GM23338 (cell line): Measurements from ENCODE around the gene NOD1. TPM values are rescaled to one million over a fixed set of nuclear protein-coding genes. Genes with fewer than 3 reads are reported as not detected.

Experiments
- ATAC-seq: fragments of 200-7000 bp; cut with Tn5 transposase; 3 replicates; pipeline ENCODE4 v1.9.1; 2020
- DNase-seq: peaks from one replicate; pipeline ENCODE4 v3.0.0-alpha.2; 2015; ENCODE audit warnings: low spot score
- H2AFZ ChIP-seq: fragments of 200-600 bp; sonication (generic); 2 replicates; pipeline ENCODE4 v1.8.0; 2016; ENCODE audit warnings: antibody characterized with exemption, mild to moderate bottlenecking, moderate library complexity
- H3F3A ChIP-seq: fragments of 200-600 bp; sonication (generic); replicated peaks from 2 replicates; pipeline ENCODE4 v1.8.0; 2017; ENCODE audit warnings: antibody characterized with exemption, mixed run types, low read depth
- H3K27ac ChIP-seq: fragments of 200-600 bp; sonication (generic); 2 replicates; pipeline ENCODE4 v1.6.1; 2016; ENCODE audit warnings: low read depth
- H3K27me3 ChIP-seq: fragments of 200-600 bp; sonication (generic); 2 replicates; pipeline ENCODE4 v1.8.0; 2016; ENCODE audit warnings: mild to moderate bottlenecking, mixed run types, moderate library complexity; ENCODE audit not compliant: insufficient read depth
- H3K36me3 ChIP-seq: fragments of 200-600 bp; sonication (generic); 2 replicates; pipeline ENCODE4 v1.8.0; 2016; ENCODE audit warnings: mild to moderate bottlenecking; ENCODE audit not compliant: insufficient read depth
- H3K4me1 ChIP-seq: fragments of 200-600 bp; sonication (generic); 2 replicates; pipeline ENCODE4 v1.8.0; 2016; ENCODE audit warnings: mild to moderate bottlenecking, moderate library complexity; ENCODE audit not compliant: insufficient read depth
- H3K4me2 ChIP-seq: fragments of 200-600 bp; sonication (generic); 2 replicates; pipeline ENCODE4 v1.7.1; 2017; ENCODE audit warnings: mixed run types
- H3K4me3 ChIP-seq: fragments of 200-600 bp; sonication (generic); 2 replicates; pipeline ENCODE4 v1.6.1; 2016; ENCODE audit warnings: mixed run types
- H3K79me2 ChIP-seq: fragments of 200-600 bp; sonication (generic); replicated peaks from 2 replicates; pipeline ENCODE4 v1.8.0; 2017; ENCODE audit warnings: mild to moderate bottlenecking; ENCODE audit not compliant: insufficient read depth
- H3K9me2 ChIP-seq: fragments of 200-600 bp; sonication (generic); 2 replicates; pipeline ENCODE4 v1.8.0; 2017; ENCODE audit not compliant: insufficient read depth
- H4K20me1 ChIP-seq: fragments of 200-600 bp; sonication (generic); replicated peaks from 2 replicates; pipeline ENCODE4 v1.8.0; 2017; ENCODE audit warnings: mild to moderate bottlenecking; ENCODE audit not compliant: insufficient read depth
- H3K27ac Mint-ChIP-seq: 2 replicates; pipeline ENCODE4 v1.8.0; 2020; ENCODE audit warnings: inconsistent platforms, mild to moderate bottlenecking, moderate library complexity, mixed read lengths
- H3K27me3 Mint-ChIP-seq: 3 replicates; pipeline ENCODE4 v1.8.0; 2022; ENCODE audit warnings: low read depth, mild to moderate bottlenecking, moderate library complexity, mixed read lengths, inconsistent platforms; ENCODE audit not compliant: insufficient read depth, poor library complexity
- H3K36me3 Mint-ChIP-seq: 3 replicates; pipeline ENCODE4 v1.8.0; 2021; ENCODE audit warnings: low read depth, mild to moderate bottlenecking, inconsistent platforms, moderate library complexity, mixed read lengths
- H3K4me1 Mint-ChIP-seq: 3 replicates; pipeline ENCODE4 v1.8.0; 2020; ENCODE audit warnings: mild to moderate bottlenecking, inconsistent platforms, mixed read lengths
- H3K4me3 Mint-ChIP-seq: 3 replicates; pipeline ENCODE4 v1.8.0; 2021; ENCODE audit warnings: moderate library complexity, mild to moderate bottlenecking, inconsistent platforms, mixed read lengths
- H3K9me3 Mint-ChIP-seq: 3 replicates; pipeline ENCODE4 v1.8.0; 2020; ENCODE audit warnings: moderate library complexity, mild to moderate bottlenecking, inconsistent platforms, mixed read lengths
- CREB1 ChIP-seq: fragments of 250-450 bp; sonication (Bioruptor Pico); IDR thresholded peaks from 2 replicates; pipeline ENCODE4 v1.5.0; 2020; ENCODE audit warnings: low read depth, mild to moderate bottlenecking, moderate library complexity
- CTCF ChIP-seq, 2 experiments: fragments of 200-600 bp in 1 of 2; sonication (generic) in 1 of 2; conservative IDR thresholded peaks; 2 replicates each; pipeline versions ENCODE4 v1.5.1 to v1.6.1; 2016 to 2017; ENCODE audit warnings: antibody characterized with exemption in 2 of 2, low read depth in 2 of 2, mild to moderate bottlenecking in 2 of 2, moderate library complexity in 1 of 2
- ETS1 ChIP-seq: IDR thresholded peaks from 2 replicates; pipeline ENCODE4 v1.6.1; 2016; ENCODE audit warnings: antibody characterized with exemption
- EZH2 ChIP-seq: fragments of 200-600 bp; sonication (generic); IDR thresholded peaks from one replicate; pipeline ENCODE4 v1.8.0; 2017; ENCODE audit warnings: antibody characterized with exemption, mild to moderate bottlenecking, low read depth; ENCODE audit not compliant: unreplicated experiment
- EZH2phosphoT487 ChIP-seq: fragments of 200-600 bp; sonication (generic); IDR thresholded peaks from one replicate; pipeline ENCODE4 v1.8.1; 2018; ENCODE audit warnings: antibody characterized with exemption; ENCODE audit not compliant: unreplicated experiment
- JUNB ChIP-seq: IDR thresholded peaks from one replicate; pipeline ENCODE4 v1.6.1; 2016; ENCODE audit warnings: antibody characterized with exemption; ENCODE audit not compliant: unreplicated experiment
- NANOG ChIP-seq: IDR thresholded peaks from 2 replicates; pipeline ENCODE4 v1.6.1; 2016; ENCODE audit warnings: antibody characterized with exemption, borderline replicate concordance
- POLR2AphosphoS5 ChIP-seq: IDR thresholded peaks from 2 replicates; pipeline ENCODE4 v1.6.1; 2016; ENCODE audit warnings: antibody characterized with exemption, low read depth
- REST ChIP-seq: IDR thresholded peaks from one replicate; pipeline ENCODE4 v1.6.1; 2018; ENCODE audit warnings: antibody characterized with exemption; ENCODE audit not compliant: unreplicated experiment
- STAT1 ChIP-seq: IDR thresholded peaks from one replicate; pipeline ENCODE4 v1.6.1; 2016; ENCODE audit warnings: antibody characterized with exemption; ENCODE audit not compliant: unreplicated experiment
- ZNF114 ChIP-seq: fragments of 250-450 bp; sonication (Bioruptor Pico); IDR thresholded peaks from 2 replicates; pipeline ENCODE4 v1.5.0; 2020; ENCODE audit warnings: mild to moderate bottlenecking, moderate library complexity
- ZNF331 ChIP-seq: fragments of 250-450 bp; sonication (Bioruptor Pico); IDR thresholded peaks from 2 replicates; pipeline ENCODE4 v1.5.0; 2020; ENCODE audit warnings: low read depth, mild to moderate bottlenecking, moderate library complexity
- ZNF462 ChIP-seq: fragments of 250-450 bp; sonication (Bioruptor Pico); IDR thresholded peaks from 2 replicates; pipeline ENCODE4 v1.5.0; 2020; ENCODE audit warnings: mild to moderate bottlenecking, moderate library complexity
- polyA plus RNA-seq: library from polyadenylated mRNA; unstranded; fragments of >200 nt; fragmentation: Nextera tagmentation; extraction: Ambion mirVana; gene quantifications from 2 replicates; pipeline ENCODE4 v1.2.1, GENCODE V29; 2016
- total RNA-seq: library from RNA; depleted of rRNA; stranded (reverse); fragments of >200 nt; shearing (Covaris generic); gene quantifications from 2 replicates; pipeline ENCODE4 v1.2.3, GENCODE V29; 2014

The NOD1 gene
- total and polyA plus RNA-seq, 2 experiments from 2014 or later, result 2.1 to 7.3 TPM

GRCh38 chr7:30458311-30458710, 20.3 kb downstream of the NOD1 start:
- H3K4me3 Mint-ChIP-seq, result no peak overlapping the region
- H3K4me3 ChIP-seq, result no peak overlapping the region
- TF ChIP-seq ZNF114 (no peak), NANOG (no peak), REST (no peak), STAT1 (no peak), ZNF331 (no peak), POLR2AphosphoS5 (no peak), JUNB (no peak), EZH2phosphoT487 (no peak), ZNF462 (CRISPR knock-in tag) (no peak), CTCF (conservative IDR thresholded peaks at IDR 0.05; ENCODE audit: low read depth in 2 of 2) (no peak), ETS1 (no peak), CREB1 (CRISPR knock-in tag) (no peak), EZH2 (no peak)
- no peaks in the 10 kb centered on the region for H3K79me2 ChIP-seq
- H4K20me1 ChIP-seq, result no peaks in the 10 kb centered on the region
- H3K36me3 ChIP-seq, result no peaks in the 10 kb centered on the region; the same call in 1 of the 2 replicates
- no peaks in the 10 kb centered on the region for H3K27me3 ChIP-seq
- peaks cover 4% of the 10 kb centered on the region; the same call in 2 of the 3 replicates for H3K4me1 Mint-ChIP-seq
- peaks cover 4% of the 10 kb centered on the region; the same call in 1 of the 3 replicates for H3K36me3 Mint-ChIP-seq
- ATAC-seq (no peak), DNase-seq (no peak)
- peaks cover 2% of the 10 kb centered on the region for H3K27me3 Mint-ChIP-seq
- H2AFZ ChIP-seq, result no peak overlapping the region
- H3K27ac Mint-ChIP-seq, result no peak overlapping the region
- no peaks in the 10 kb centered on the region for H3F3A ChIP-seq
- H3K9me2 ChIP-seq, result no peaks in the 10 kb centered on the region
- H3K4me2 ChIP-seq, result no peak overlapping the region
- H3K4me1 ChIP-seq, result no peaks in the 10 kb centered on the region
- H3K9me3 Mint-ChIP-seq, result no peaks in the 10 kb centered on the region
- no peak overlapping the region for H3K27ac ChIP-seq
